Esophagus (tissue), 2 donors: ENCODE results near the gene TMEM45A. TPM values are rescaled to one million over a fixed set of nuclear protein-coding genes. Genes with fewer than 3 reads are reported as not detected.

ENCODE experiments used
- H3K27ac ChIP-seq, 2 donors: one replicate each; pipeline ENCODE4 v1.5.1; 2013; ENCODE audit warnings: low read depth in 2 of 2, mild to moderate bottlenecking in 2 of 2, inconsistent platforms in 1 of 2, low read length in 1 of 2, moderate library complexity in 1 of 2
- H3K27me3 ChIP-seq, 2 donors: one replicate each; pipeline ENCODE4 v1.6.1; 2013; ENCODE audit warnings: low read length in 2 of 2, control low read depth in 1 of 2, mild to moderate bottlenecking in 1 of 2; ENCODE audit not compliant: insufficient read depth in 2 of 2, control insufficient read depth in 1 of 2
- H3K36me3 ChIP-seq, 2 donors: one replicate each; pipeline ENCODE4 v1.6.1; 2013; ENCODE audit warnings: low read length in 1 of 2; ENCODE audit not compliant: control insufficient read depth in 2 of 2, insufficient read depth in 2 of 2
- H3K4me1 ChIP-seq, 2 donors: one replicate each; pipeline ENCODE4 v1.6.1; 2013; ENCODE audit warnings: low read length in 1 of 2; ENCODE audit not compliant: control insufficient read depth in 2 of 2, insufficient read depth in 2 of 2
- H3K4me3 ChIP-seq, 2 donors: one replicate each; pipeline ENCODE4 v1.5.1; 2013; ENCODE audit warnings: low read length in 2 of 2, mild to moderate bottlenecking in 2 of 2, low read depth in 1 of 2, moderate library complexity in 1 of 2
- H3K9me3 ChIP-seq, 2 donors: one replicate each; pipeline ENCODE4 v1.6.1; 2013; ENCODE audit warnings: mild to moderate bottlenecking in 2 of 2, low read depth in 1 of 2, low read length in 1 of 2, moderate library complexity in 1 of 2; ENCODE audit not compliant: control insufficient read depth in 2 of 2, insufficient read depth in 1 of 2
- WGBS, 2 donors: extraction: QIAGEN DNeasy Blood & Tissue Kit; methylation state at CpG; one replicate each; pipeline ENCODE4 v1.1.7; 2013; 5-methylcytosine and 5-hydroxymethylcytosine counted together
- polyA plus RNA-seq, 2 donors: library from polyadenylated mRNA; stranded (reverse); fragments of 200-250 nt; gene quantifications; one replicate each; pipeline ENCODE4 v1.2.3, GENCODE V29; 2013
- donor health status: healthy with polysubstance abuse.
- donor health status: Bipolar disorder and iron deficiency.

The TMEM45A gene
- polyA plus RNA-seq, 2 donors, result 1.0 to 9.0 TPM

DNA sequence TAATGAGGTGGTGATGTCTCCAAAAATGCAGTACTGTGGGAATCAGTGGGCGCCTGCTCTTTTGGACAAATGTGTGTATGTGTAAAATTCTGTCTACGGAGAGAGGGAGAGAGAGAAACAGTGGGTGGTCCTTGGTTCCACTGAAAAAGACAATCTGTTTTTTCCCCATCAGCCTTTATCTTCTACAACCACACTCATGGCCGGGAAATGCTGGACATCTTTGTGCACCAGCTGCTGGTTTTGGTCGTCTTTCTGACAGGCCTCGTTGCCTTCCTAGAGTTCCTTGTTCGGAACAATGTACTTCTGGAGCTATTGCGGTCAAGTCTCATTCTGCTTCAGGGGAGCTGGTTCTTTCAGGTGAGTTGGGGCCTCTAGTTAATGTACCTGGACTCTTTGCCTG lies 65.8 kb downstream of the TMEM45A start:
- 92% methylated on average over 7 of the region's 7 CpGs for WGBS, 2 donors
- H3K27me3 ChIP-seq, result no peaks in the 10 kb centered on the region

DNA sequence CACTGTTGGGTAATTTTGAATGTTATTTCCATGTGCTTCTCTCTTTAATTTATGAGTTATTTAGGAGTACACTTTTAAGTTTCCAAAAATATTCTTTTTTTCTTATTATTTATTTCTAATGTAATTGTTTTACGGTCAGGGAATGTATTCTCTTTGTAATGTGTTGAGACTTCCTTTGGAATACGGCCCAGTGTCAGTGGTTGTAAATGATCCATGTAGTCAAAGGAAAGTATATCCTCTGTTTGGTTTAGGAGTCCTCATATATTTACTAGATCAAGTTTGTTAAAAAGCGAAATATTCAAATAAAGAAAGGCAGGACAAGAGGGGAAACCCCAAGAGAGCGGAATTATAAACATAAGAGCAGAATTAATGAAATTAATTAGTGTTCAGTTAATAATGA lies 68.0 kb downstream of the TMEM45A start:
- Histone ChIP-seq H3K4me1 (no peaks in the 10 kb centered on the region), H3K27me3 (no peaks in the 10 kb centered on the region), H3K9me3 (no peaks in the 10 kb centered on the region), H3K36me3 (no peaks in the 10 kb centered on the region), H3K27ac (no peak overlapping the region), H3K4me3 (no peak overlapping the region)
- 68 to 80% methylated on average over 4 of the region's 4 CpGs for WGBS, 2 donors

More for the DNA sequence above, 65.8 kb downstream of the TMEM45A start:
- Histone ChIP-seq H3K36me3 (no peaks in the 10 kb centered on the region), H3K27ac (no peak overlapping the region), H3K9me3 (no peaks in the 10 kb centered on the region), H3K4me1 (no peaks in the 10 kb centered on the region), H3K4me3 (no peak overlapping the region)

GRCh38 chr3:100561459-100562158 lies 69.2 kb downstream of the TMEM45A start:
- 52 to 60% methylated on average over 7 of the region's 7 CpGs for WGBS, 2 donors
- H3K27ac ChIP-seq, result no peak overlapping the region
- H3K4me3 ChIP-seq, result no peak overlapping the region
- no peaks in the 10 kb centered on the region for H3K36me3 ChIP-seq
- no peaks in the 10 kb centered on the region for H3K4me1 ChIP-seq
- no peaks in the 10 kb centered on the region for H3K27me3 ChIP-seq
- H3K9me3 ChIP-seq, result no peaks in the 10 kb centered on the region

DNA sequence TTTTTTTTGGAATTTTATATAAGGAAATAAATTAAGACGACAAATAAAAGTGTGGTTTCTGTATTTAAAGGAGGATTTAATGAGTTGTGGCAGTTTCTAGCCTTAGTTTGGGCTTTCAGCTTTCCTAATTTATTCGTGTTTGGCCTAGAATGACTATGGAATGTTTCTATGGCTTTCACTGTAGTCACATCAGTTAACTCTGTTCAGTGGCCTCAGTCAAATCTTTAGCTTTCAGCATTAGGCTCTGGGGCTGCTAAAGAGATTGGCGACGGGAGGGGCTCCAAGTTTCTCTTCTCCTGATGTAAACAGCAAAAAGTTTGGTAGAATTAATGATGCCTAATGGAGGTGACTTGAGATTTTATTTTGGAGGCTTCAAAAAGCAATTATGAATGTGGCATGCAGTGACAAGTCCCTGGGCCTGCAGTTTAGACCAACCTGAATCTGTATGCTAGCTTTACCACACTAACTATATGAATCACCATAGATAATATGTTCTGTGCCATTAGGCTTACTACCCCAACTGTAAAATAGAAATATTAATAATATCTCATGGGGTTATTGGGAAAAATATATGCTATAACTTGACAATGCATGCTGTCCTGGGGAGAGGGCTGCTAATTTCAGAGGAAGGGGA lies 69.9 kb downstream of the TMEM45A start:
- Histone ChIP-seq H3K36me3 (no peaks in the 10 kb centered on the region), H3K27me3 (no peaks in the 10 kb centered on the region), H3K27ac (no peak overlapping the region), H3K4me3 (no peak overlapping the region), H3K4me1 (no peaks in the 10 kb centered on the region), H3K9me3 (no peaks in the 10 kb centered on the region)
- 51 to 59% methylated on average over 4 of the region's 4 CpGs for WGBS, 2 donors

- Histone ChIP-seq H3K36me3 (no peaks in the 10 kb centered on the region), H3K27me3 (no peaks in the 10 kb centered on the region), H3K4me1 (no peaks in the 10 kb centered on the region), H3K27ac (no peak overlapping the region), H3K9me3 (no peaks in the 10 kb centered on the region), H3K4me3 (no peak overlapping the region)
- 50 to 76% methylated on average over 1 of the region's 1 CpG for WGBS, 2 donors
Observed at GRCh38 chr3:100563228-100563627, 70.8 kb downstream of the TMEM45A start.

DNA sequence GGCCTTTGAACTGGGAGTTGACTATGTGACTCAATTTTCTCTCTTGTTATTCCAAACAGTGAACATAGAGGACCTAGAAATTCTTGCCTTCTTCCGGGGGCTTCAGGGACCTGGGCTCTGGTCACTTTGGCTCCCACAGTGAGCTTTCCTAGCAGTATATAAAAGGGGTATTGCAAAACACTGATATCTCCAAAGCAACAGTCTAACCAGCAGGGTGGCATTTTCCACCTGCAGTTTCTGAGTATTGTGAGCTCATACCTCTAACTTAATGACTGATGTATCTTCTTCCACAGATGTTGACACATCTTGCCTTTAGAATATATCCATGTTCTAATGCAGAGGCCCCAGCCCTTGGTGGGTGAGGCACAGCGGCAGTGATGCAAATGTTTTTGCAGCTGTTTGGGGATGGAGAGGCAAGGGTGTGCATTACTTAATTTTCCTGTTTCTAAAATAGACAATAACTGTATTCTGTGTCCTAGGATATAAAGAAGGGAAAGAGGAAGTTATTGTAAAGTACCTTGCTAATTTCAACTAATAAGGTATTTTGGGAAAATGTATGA lies 71.3 kb downstream of the TMEM45A start:
- 89 to 91% methylated on average over 2 of the region's 2 CpGs for WGBS, 2 donors
- Histone ChIP-seq H3K4me1 (no peaks in the 10 kb centered on the region), H3K36me3 (no peaks in the 10 kb centered on the region), H3K27ac (no peak overlapping the region), H3K27me3 (no peaks in the 10 kb centered on the region), H3K4me3 (no peak overlapping the region), H3K9me3 (no peaks in the 10 kb centered on the region)

DNA sequence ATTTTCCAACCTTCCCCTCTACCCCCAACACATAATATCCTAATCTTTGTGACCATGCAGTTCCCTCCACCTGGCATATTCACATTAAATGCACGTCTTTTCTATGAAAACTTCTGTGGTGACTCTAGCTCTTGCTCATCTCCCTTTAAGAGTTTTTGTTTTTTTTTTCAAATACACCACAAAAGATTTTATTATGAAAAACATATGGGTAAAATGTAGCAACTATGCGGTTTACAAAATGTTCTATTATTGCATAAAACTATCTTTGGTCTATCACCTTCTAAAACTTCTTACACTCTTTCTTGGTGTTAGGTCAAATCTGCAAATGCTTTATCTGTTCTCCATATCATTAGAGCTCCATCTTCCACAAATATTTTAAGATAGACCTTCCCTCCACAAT lies 78.4 kb downstream of the TMEM45A start:
- Histone ChIP-seq H3K27me3 (no peaks in the 10 kb centered on the region), H3K36me3 (peaks cover 0 to 4% of the 10 kb centered on the region in 2 donors), H3K4me3 (no peak overlapping the region), H3K27ac (no peak overlapping the region), H3K4me1 (no peaks in the 10 kb centered on the region), H3K9me3 (no peaks in the 10 kb centered on the region)
- 89 to 95% methylated on average over 2 of the region's 2 CpGs for whole genome bisulfite sequencing, 2 donors

DNA sequence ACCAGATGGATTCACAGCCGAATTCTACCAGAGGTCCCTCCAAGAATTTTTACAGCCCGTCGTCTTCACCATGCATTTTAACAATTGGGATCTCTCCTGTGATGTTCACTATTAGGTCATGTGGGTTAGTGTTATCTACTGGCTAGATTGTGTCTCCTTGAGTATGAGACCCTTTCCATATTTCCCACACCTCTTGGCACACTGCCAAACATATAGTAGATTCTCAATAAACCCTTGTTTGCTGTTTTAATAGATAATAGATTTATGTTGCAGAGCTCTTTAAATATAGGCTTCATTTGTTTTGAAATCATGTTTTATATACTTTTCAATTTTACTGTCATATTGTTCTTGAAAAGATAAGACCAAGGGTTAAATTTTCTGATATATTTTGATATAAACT lies 82.1 kb downstream of the TMEM45A start:
- Histone ChIP-seq H3K27me3 (no peaks in the 10 kb centered on the region), H3K36me3 (peaks cover 0 to 4% of the 10 kb centered on the region in 2 donors), H3K27ac (no peak overlapping the region), H3K4me3 (no peak overlapping the region), H3K4me1 (no peaks in the 10 kb centered on the region), H3K9me3 (no peaks in the 10 kb centered on the region)
- WGBS, 2 donors, result 97 to 99% methylated on average over 3 of the region's 3 CpGs

DNA sequence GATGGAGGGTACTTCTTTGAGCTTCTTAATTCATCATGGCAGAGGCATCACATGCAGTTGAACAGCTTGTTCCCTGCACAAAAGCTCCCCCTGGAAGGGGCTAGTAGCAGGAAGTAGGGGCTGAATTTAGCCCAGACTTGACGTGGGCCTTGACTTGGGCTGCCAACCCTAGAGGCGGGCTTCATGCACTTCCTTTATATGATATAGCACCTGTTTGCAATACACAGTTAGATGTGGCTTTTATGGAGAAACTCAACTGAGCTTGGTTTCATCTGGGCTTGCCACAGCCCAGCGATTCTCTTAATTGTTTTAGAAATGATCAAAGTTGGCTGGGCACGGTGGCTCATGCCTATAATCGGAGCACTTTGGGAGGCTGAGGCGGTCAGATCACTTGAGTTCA lies 83.3 kb downstream of the TMEM45A start:
- WGBS, 2 donors, result 93 to 96% methylated on average over 6 of the region's 6 CpGs
- no peaks in the 10 kb centered on the region for H3K4me1 ChIP-seq
- no peak overlapping the region for H3K4me3 ChIP-seq
- no peaks in the 10 kb centered on the region for H3K27me3 ChIP-seq
- no peak overlapping the region for H3K27ac ChIP-seq
- H3K36me3 ChIP-seq, result no peaks in the 10 kb centered on the region
- H3K9me3 ChIP-seq, result no peaks in the 10 kb centered on the region
